ENCODE measurements around the gene PHACTR4.
A peak's percentile ranks its signal among the peaks of the same experiment; 100 is the strongest.

PHACTR4 gene

GRCh38 chr1:28437264-28437923, 67.9 kb downstream of the PHACTR4 start:
- Histone ChIP-seq H3K9me3 (ENCODE audit: control insufficient read depth, low read length) (no peaks in the 10 kb centered on the region), H3K36me3 (ENCODE audit: control insufficient read depth, insufficient read depth, low read length) (no peaks in the 10 kb centered on the region), H3K4me1 (peaks cover 7% of the 10 kb centered on the region), H3K9ac (no peak overlapping the region), H3K27me3 (ENCODE audit: control insufficient read depth, insufficient read depth, low read length) (no peaks in the 10 kb centered on the region), H2AFZ (peak overlapping the region; percentile 68), H3K79me2 (no peaks in the 10 kb centered on the region), H3K4me2 (ENCODE audit: low read length) (peak overlapping the region; percentile 63), H3K27ac (peak overlapping the region; percentile 58), H3K4me3 (ENCODE audit: low read depth, low read length) (peak overlapping the region; percentile 19)
- TF ChIP-seq CTCF (IDR thresholded peaks at IDR 0.05), result no peak

- peak overlapping the region; percentile 63 for H3K4me2 ChIP-seq (ENCODE audit: low read length)
- H3K27me3 ChIP-seq (ENCODE audit: control insufficient read depth, insufficient read depth, low read length), result no peaks in the 10 kb centered on the region
- no peaks in the 10 kb centered on the region for H3K36me3 ChIP-seq (ENCODE audit: control insufficient read depth, insufficient read depth, low read length)
- peak overlapping the region; percentile 68 for H2AFZ ChIP-seq
- peak overlapping the region; percentile 58 for H3K27ac ChIP-seq
- no peaks in the 10 kb centered on the region for H3K9me3 ChIP-seq (ENCODE audit: control insufficient read depth, low read length)
- no peaks in the 10 kb centered on the region for H3K79me2 ChIP-seq
- TF ChIP-seq CTCF (IDR thresholded peaks at IDR 0.05), result no peak
- H3K9ac ChIP-seq, result no peak overlapping the region
- H3K4me3 ChIP-seq (ENCODE audit: low read depth, low read length), result peak overlapping the region; percentile 19
- peaks cover 7% of the 10 kb centered on the region for H3K4me1 ChIP-seq
These were observed 68.6 kb downstream of the PHACTR4 start for GRCh38 chr1:28437924-28438699.

GRCh38 chr1:28439320-28439719, 69.8 kb downstream of the PHACTR4 start:
- Histone ChIP-seq H3K4me2 (ENCODE audit: low read length) (no peak overlapping the region), H3K36me3 (ENCODE audit: control insufficient read depth, insufficient read depth, low read length) (no peaks in the 10 kb centered on the region), H3K4me3 (ENCODE audit: low read depth, low read length) (no peak overlapping the region), H3K9me3 (ENCODE audit: control insufficient read depth, low read length) (no peaks in the 10 kb centered on the region), H3K4me1 (peaks cover 7% of the 10 kb centered on the region), H3K27me3 (ENCODE audit: control insufficient read depth, insufficient read depth, low read length) (no peaks in the 10 kb centered on the region), H3K9ac (no peak overlapping the region), H3K79me2 (no peaks in the 10 kb centered on the region), H3K27ac (no peak overlapping the region), H2AFZ (no peak overlapping the region)
- TF ChIP-seq CTCF (IDR thresholded peaks at IDR 0.05), result no peak

GRCh38 chr1:28441674-28442073, 72.1 kb downstream of the PHACTR4 start:
- Histone ChIP-seq H3K4me1 (peaks cover 7% of the 10 kb centered on the region), H2AFZ (no peak overlapping the region), H3K9ac (no peak overlapping the region), H3K4me3 (ENCODE audit: low read depth, low read length) (no peak overlapping the region), H3K4me2 (ENCODE audit: low read length) (no peak overlapping the region), H3K27me3 (ENCODE audit: control insufficient read depth, insufficient read depth, low read length) (no peaks in the 10 kb centered on the region), H3K36me3 (ENCODE audit: control insufficient read depth, insufficient read depth, low read length) (no peaks in the 10 kb centered on the region), H3K27ac (no peak overlapping the region), H3K9me3 (ENCODE audit: control insufficient read depth, low read length) (no peaks in the 10 kb centered on the region), H3K79me2 (no peaks in the 10 kb centered on the region)
- no peak for TF ChIP-seq CTCF (IDR thresholded peaks at IDR 0.05)

Measured in parathyroid adenoma (tissue), 2 donors.